K562 (cell line): ENCODE measurements around the gene CPTP. TPM values are rescaled to one million over a fixed set of nuclear protein-coding genes. Genes with fewer than 3 reads are reported as not detected.
A peak's percentile ranks its signal among the peaks of the same experiment; 100 is the strongest.

ENCODE experiments used
- CTCFL ChIP-seq: IDR thresholded peaks from 2 replicates; pipeline ENCODE4 v1.6.1; 2011; ENCODE audit warnings: borderline replicate concordance, low read depth, mild to moderate bottlenecking, moderate library complexity, low read length; ENCODE audit not compliant: insufficient read depth, poor library complexity, severe bottlenecking
- FOS ChIP-seq: IDR thresholded peaks from 3 replicates; pipeline ENCODE4 v1.6.1; 2011; ENCODE audit not compliant: insufficient read length; ENCODE audit errors: extremely low read depth
- FOXK1 ChIP-seq: sonication (generic); formaldehyde crosslinking; IDR thresholded peaks from 2 replicates; pipeline ENCODE4 v1.8.0; 2022; ENCODE audit warnings: missing genetic modification reagents, mild to moderate bottlenecking, borderline replicate concordance
- FOXP1 ChIP-seq: sonication (generic); formaldehyde crosslinking; IDR thresholded peaks from 2 replicates; pipeline ENCODE4 v1.8.0; 2022; ENCODE audit warnings: mild to moderate bottlenecking, missing genetic modification reagents
- HDAC1 ChIP-seq, 2 experiments: fragments of 450-650 bp; IDR thresholded peaks; 2 replicates each; pipeline ENCODE4 v1.6.1; 2016 to 2017; ENCODE audit warnings: inconsistent platforms in 1 of 2, mild to moderate bottlenecking in 1 of 2, moderate library complexity in 1 of 2
- HLTF ChIP-seq: fragments of 450-650 bp; IDR thresholded peaks from 2 replicates; pipeline ENCODE4 v1.6.1; 2016
- JUN ChIP-seq, 2 experiments: sonication (generic) in 1 of 2; formaldehyde crosslinking in 1 of 2; IDR thresholded peaks; 2 replicates each; pipeline versions ENCODE4 v1.6.1 to v1.8.0; 2012 to 2022; ENCODE audit warnings: borderline replicate concordance in 2 of 2, mild to moderate bottlenecking in 2 of 2, improper control_type of control experiment in 1 of 2, low read depth in 1 of 2, low read length in 1 of 2, missing genetic modification reagents in 1 of 2
- KDM1A ChIP-seq, 2 experiments: fragments of 450-650 bp; IDR thresholded peaks; 2 replicates each; pipeline ENCODE4 v1.6.1; 2016; ENCODE audit warnings: mild to moderate bottlenecking in 2 of 2
- L3MBTL2 ChIP-seq: fragments of 450-650 bp; IDR thresholded peaks from 2 replicates; pipeline ENCODE4 v1.6.1; 2016; ENCODE audit warnings: mild to moderate bottlenecking, moderate library complexity
- LCOR ChIP-seq: sonication (generic); formaldehyde crosslinking; IDR thresholded peaks from 2 replicates; pipeline ENCODE4 v1.8.0; 2022; ENCODE audit warnings: mild to moderate bottlenecking, missing genetic modification reagents
- NELFE ChIP-seq: IDR thresholded peaks from 2 replicates; pipeline ENCODE4 v1.6.1; 2011; ENCODE audit warnings: mild to moderate bottlenecking; ENCODE audit not compliant: insufficient read depth, insufficient read length
- RAD21 ChIP-seq, 2 experiments: fragments of 250-450 bp in 1 of 2; fragments of 450-650 bp in 1 of 2; sonication (Bioruptor Pico) in 1 of 2; formaldehyde crosslinking in 1 of 2; IDR thresholded peaks in 1 of 2; conservative IDR thresholded peaks in 1 of 2; 2 replicates each; pipeline versions ENCODE4 v1.4.0 to v1.8.0; 2020 to 2022; ENCODE audit warnings: mild to moderate bottlenecking in 2 of 2, moderate library complexity in 1 of 2
- RB1 ChIP-seq: fragments of 450-650 bp; IDR thresholded peaks from 2 replicates; pipeline ENCODE4 v1.6.1; 2017; ENCODE audit warnings: low read depth, mild to moderate bottlenecking
- USF1 ChIP-seq: sonication (generic); formaldehyde crosslinking; IDR thresholded peaks from 2 replicates; pipeline ENCODE4 v1.9.0; 2022; ENCODE audit warnings: mild to moderate bottlenecking, missing genetic modification reagents
- ZFP30 ChIP-seq: fragments of 250-450 bp; sonication (Bioruptor Pico); IDR thresholded peaks from 2 replicates; pipeline ENCODE4 v1.8.0; 2022; ENCODE audit warnings: moderate library complexity, mild to moderate bottlenecking, inconsistent platforms, borderline replicate concordance
- ZNF316 ChIP-seq: fragments of 450-650 bp; IDR thresholded peaks from 2 replicates; pipeline ENCODE4 v1.6.1; 2016
- ZNF583 ChIP-seq: fragments of 250-450 bp; sonication (Bioruptor Pico); IDR thresholded peaks from 2 replicates; pipeline ENCODE4 v1.4.0; 2020
- polyA plus RNA-seq, 8 experiments: library from polyadenylated mRNA; depleted of rRNA in 4 of 8; stranded (reverse) in 5 of 8; unstranded in 3 of 8; fragments of >200 nt; fragmentation: Nextera tagmentation in 2 of 8; fragmentation: Illumina TruSeq in 1 of 8; extraction: Ambion mirVana in 2 of 8; extraction: Trizol in 1 of 8; gene quantifications; 2 replicates each; pipeline versions ENCODE4 v1.2.1 to v1.2.3, GENCODE V29; 2011 to 2014; ENCODE audit warnings: inconsistent platforms in 1 of 8, missing spikeins in 1 of 8
- total RNA-seq, 7 experiments: library from RNA; depleted of rRNA in 6 of 7; stranded (reverse); fragments of >200 nt in 6 of 7; fragmentation: Illumina TruSeq in 2 of 7; extraction: Trizol in 2 of 7; gene quantifications; 2 replicates each; pipeline versions ENCODE4 v1.2.1 to v1.2.3, GENCODE V29; 2011 to 2021; ENCODE audit warnings: low replicate concordance in 1 of 7
- TF ChIP-seq, protein P1 (sequence below), 2 experiments: fragments of 450-650 bp in 1 of 2; sonication (generic) in 1 of 2; formaldehyde crosslinking in 1 of 2; IDR thresholded peaks in 1 of 2; conservative IDR thresholded peaks in 1 of 2; 2 replicates each; pipeline versions ENCODE4 v1.6.1 to v1.8.1; 2016 to 2023; ENCODE audit warnings: mild to moderate bottlenecking in 2 of 2, moderate library complexity in 2 of 2, inconsistent platforms in 1 of 2, missing genetic modification reagents in 1 of 2
- TF ChIP-seq, protein P2 (sequence below): sonication (generic); formaldehyde crosslinking; IDR thresholded peaks from 2 replicates; pipeline ENCODE4 v1.9.0; 2022; ENCODE audit warnings: mild to moderate bottlenecking, missing genetic modification reagents
- TF ChIP-seq, protein P3 (sequence below): fragments of 450-650 bp; IDR thresholded peaks from 2 replicates; pipeline ENCODE4 v1.7.0; 2016; ENCODE audit warnings: borderline replicate concordance

The CPTP gene
- total and polyA plus RNA-seq, 9 of the 15 experiments (the other 6 are each of a cell fraction or from before 2014, with no cell fraction given), result 0.11 to 25.8 (median 3.5) TPM

- TF ChIP-seq, protein P1, sequence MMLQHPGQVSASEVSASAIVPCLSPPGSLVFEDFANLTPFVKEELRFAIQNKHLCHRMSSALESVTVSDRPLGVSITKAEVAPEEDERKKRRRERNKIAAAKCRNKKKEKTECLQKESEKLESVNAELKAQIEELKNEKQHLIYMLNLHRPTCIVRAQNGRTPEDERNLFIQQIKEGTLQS (IDR thresholded peaks at IDR 0.05), result peak; percentile 94
- TF ChIP-seq, protein P1 (CRISPR knock-in tag; conservative IDR thresholded peaks at IDR 0.05), result no peak
- TF ChIP-seq USF1 (peak; percentile 21; the same call in 1 of the 2 replicates), CTCFL (peak; percentile 43), RAD21 (CRISPR knock-in tag; conservative IDR thresholded peaks at IDR 0.05 in 1 of 2, IDR thresholded peaks at IDR 0.05 in 1 of 2) (peak in 1 of 2 experiments; percentile 35; a peak in 2 of 4 replicates), LCOR (CRISPR knock-in tag) (no peak), HLTF (peak; percentile 45; the same call in 1 of the 2 replicates), ZNF316 (no peak), FOS (peak; percentile 25), JUN (IDR thresholded peaks at IDR 0.05; ENCODE audit: borderline replicate concordance, low read depth, low read length) (peak; percentile 91), JUN (CRISPR knock-in tag; IDR thresholded peaks at IDR 0.05; ENCODE audit: borderline replicate concordance) (peak; percentile 93; the same call in 1 of the 2 replicates), RB1 (0 out of 2 replicates have a peak, but pooled peaks have one; percentile 28), HDAC1 (IDR thresholded peaks at IDR 0.05) (peak in 1 of 2 experiments; percentile 41; a peak in 1 of 4 replicates), FOXK1 (CRISPR knock-in tag) (no peak), ZFP30 (no peak), FOXP1 (0 out of 2 replicates have a peak, but pooled peaks have one; percentile 70), KDM1A (IDR thresholded peaks at IDR 0.05) (peak in 1 of 2 experiments; percentile 41; a peak in 1 of 4 replicates), L3MBTL2 (no peak), ZNF583 (CRISPR knock-in tag) (no peak), NELFE (no peak)
- TF ChIP-seq, protein P2, sequence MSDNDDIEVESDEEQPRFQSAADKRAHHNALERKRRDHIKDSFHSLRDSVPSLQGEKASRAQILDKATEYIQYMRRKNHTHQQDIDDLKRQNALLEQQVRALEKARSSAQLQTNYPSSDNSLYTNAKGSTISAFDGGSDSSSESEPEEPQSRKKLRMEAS (CRISPR knock-in tag), result peak; percentile 52; the same call in 1 of the 2 replicates
- TF ChIP-seq, protein P3, sequence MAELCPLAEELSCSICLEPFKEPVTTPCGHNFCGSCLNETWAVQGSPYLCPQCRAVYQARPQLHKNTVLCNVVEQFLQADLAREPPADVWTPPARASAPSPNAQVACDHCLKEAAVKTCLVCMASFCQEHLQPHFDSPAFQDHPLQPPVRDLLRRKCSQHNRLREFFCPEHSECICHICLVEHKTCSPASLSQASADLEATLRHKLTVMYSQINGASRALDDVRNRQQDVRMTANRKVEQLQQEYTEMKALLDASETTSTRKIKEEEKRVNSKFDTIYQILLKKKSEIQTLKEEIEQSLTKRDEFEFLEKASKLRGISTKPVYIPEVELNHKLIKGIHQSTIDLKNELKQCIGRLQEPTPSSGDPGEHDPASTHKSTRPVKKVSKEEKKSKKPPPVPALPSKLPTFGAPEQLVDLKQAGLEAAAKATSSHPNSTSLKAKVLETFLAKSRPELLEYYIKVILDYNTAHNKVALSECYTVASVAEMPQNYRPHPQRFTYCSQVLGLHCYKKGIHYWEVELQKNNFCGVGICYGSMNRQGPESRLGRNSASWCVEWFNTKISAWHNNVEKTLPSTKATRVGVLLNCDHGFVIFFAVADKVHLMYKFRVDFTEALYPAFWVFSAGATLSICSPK, result 0 out of 2 replicates have a peak, but pooled peaks have one; percentile 54
Measured at GRCh38 chr1:1344655-1345361, 20.2 kb downstream of the CPTP start (continued).
